SK-N-SH (cell line): ENCODE data around the gene SPRED2. TPM values are rescaled to one million over a fixed set of nuclear protein-coding genes. Genes with fewer than 3 reads are reported as not detected.
A peak's percentile ranks its signal among the peaks of the same experiment; 100 is the strongest.

ENCODE experiments used
- CTCF ChIA-PET: fragments of 300-600, 350-600 bp; formaldehyde crosslinking; extraction: SDS; loops from one replicate; lab custom pipeline; 2021; lab: Yijun Ruan, JAX
- POLR2A ChIA-PET: fragments of 350-600 bp; sonication (Branson Sonifier 250); formaldehyde crosslinking; extraction: SDS; loops from one replicate; lab custom pipeline; 2020; ENCODE audit warnings: antibody characterized with exemption, inconsistent platforms; lab: Yijun Ruan, JAX
- DNase-seq: peaks from one replicate; pipeline ENCODE4 v3.0.0; 2012
- H2AFZ ChIP-seq: fragments of 200-600 bp; sonication (generic); 2 replicates; pipeline ENCODE4 v1.8.1; 2016; ENCODE audit warnings: antibody characterized with exemption, mild to moderate bottlenecking, low read depth
- H3F3A ChIP-seq: fragments of 200-600 bp; sonication (generic); replicated peaks from 2 replicates; pipeline ENCODE3; 2016; ENCODE audit warnings: antibody characterized with exemption, mild to moderate bottlenecking; ENCODE audit not compliant: insufficient read depth
- H3K27ac ChIP-seq, 2 experiments: fragments of 200-500 bp in 1 of 2; fragments of 200-600 bp in 1 of 2; sonication (Bioruptor generic) in 1 of 2; sonication (generic), shearing (Covaris generic) in 1 of 2; 2 replicates each; pipeline versions ENCODE4 v1.5.1 to v1.6.1; 2014 to 2016; ENCODE audit warnings: low read depth in 2 of 2, inconsistent platforms in 1 of 2, low read length in 1 of 2, mild to moderate bottlenecking in 1 of 2, mixed read lengths in 1 of 2
- H3K27me3 ChIP-seq: fragments of 200-600 bp; sonication (generic), shearing (Covaris generic); 2 replicates; pipeline ENCODE4 v1.6.1; 2016; ENCODE audit warnings: mixed run types; ENCODE audit not compliant: insufficient read depth
- H3K36me3 ChIP-seq, 2 experiments: fragments of 200-500 bp in 1 of 2; fragments of 200-600 bp in 1 of 2; sonication (Bioruptor generic) in 1 of 2; sonication (generic) in 1 of 2; replicated peaks in 1 of 2; 2 replicates each; pipeline versions ENCODE3 to v1.5.1; 2014 to 2016; ENCODE audit warnings: low read length in 1 of 2, mild to moderate bottlenecking in 1 of 2; ENCODE audit not compliant: insufficient read depth in 2 of 2, control insufficient read depth in 1 of 2
- H3K4me1 ChIP-seq, 2 experiments: fragments of 200-500 bp in 1 of 2; fragments of 200-600 bp in 1 of 2; sonication (Bioruptor generic) in 1 of 2; sonication (generic), shearing (Covaris generic) in 1 of 2; 2 replicates each; pipeline versions ENCODE4 v1.5.1 to v1.6.1; 2014 to 2016; ENCODE audit warnings: low read depth in 1 of 2, low read length in 1 of 2, mixed run types in 1 of 2; ENCODE audit not compliant: insufficient read depth in 2 of 2, control insufficient read depth in 1 of 2
- H3K4me2 ChIP-seq: fragments of 200-600 bp; sonication (generic), shearing (Covaris generic); 2 replicates; pipeline ENCODE4 v1.6.1; 2017; ENCODE audit warnings: mixed run types
- H3K4me3 ChIP-seq, 2 experiments: fragments of 200-500 bp in 1 of 2; fragments of 200-600 bp in 1 of 2; sonication (Bioruptor generic) in 1 of 2; sonication (generic), shearing (Covaris generic) in 1 of 2; 2 replicates each; pipeline versions ENCODE4 v1.5.1 to v1.8.1; 2014 to 2016; ENCODE audit warnings: low read depth in 2 of 2, inconsistent platforms in 1 of 2, low read length in 1 of 2, mild to moderate bottlenecking in 1 of 2, mixed read lengths in 1 of 2, moderate library complexity in 1 of 2
- H3K79me2 ChIP-seq: fragments of 200-600 bp; sonication (generic); 2 replicates; pipeline ENCODE4 v1.8.1; 2017; ENCODE audit warnings: mild to moderate bottlenecking; ENCODE audit not compliant: insufficient read depth
- H3K9ac ChIP-seq: fragments of 200-600 bp; sonication (generic); 2 replicates; pipeline ENCODE4 v1.6.1; 2017; ENCODE audit warnings: mixed run types
- H3K9me2 ChIP-seq: fragments of 200-600 bp; sonication (generic); 2 replicates; pipeline ENCODE4 v1.6.1; 2017; ENCODE audit warnings: mixed run types
- H3K9me3 ChIP-seq: fragments of 200-600 bp; sonication (generic); 2 replicates; pipeline ENCODE4 v1.6.1; 2017; ENCODE audit warnings: mixed run types, mild to moderate bottlenecking, moderate library complexity
- H4K20me1 ChIP-seq: fragments of 200-600 bp; sonication (generic); 2 replicates; pipeline ENCODE4 v1.6.1; 2017; ENCODE audit warnings: mild to moderate bottlenecking, mixed run types; ENCODE audit not compliant: insufficient read depth
- CHD2 ChIP-seq: fragments of 150-350 bp; IDR thresholded peaks from 2 replicates; pipeline ENCODE4 v1.6.1; 2018; ENCODE audit warnings: low read length; ENCODE audit not compliant: partially characterized antibody
- CTCF ChIP-seq: fragments of 200-600 bp; sonication (generic); IDR thresholded peaks from 2 replicates; pipeline ENCODE4 v1.6.1; 2017; ENCODE audit warnings: antibody characterized with exemption, mild to moderate bottlenecking, moderate library complexity
- EP300 ChIP-seq, 2 experiments: IDR thresholded peaks; 2 replicates each; pipeline versions ENCODE4 v1.4.0 to v1.6.1; 2012; ENCODE audit warnings: borderline replicate concordance in 1 of 2, low read depth in 1 of 2, low read length in 1 of 2
- FOXM1 ChIP-seq: IDR thresholded peaks from 2 replicates; pipeline ENCODE4 v1.4.0; 2012; ENCODE audit warnings: low read depth, mild to moderate bottlenecking
- GATA2 ChIP-seq: sonication (generic); formaldehyde crosslinking; IDR thresholded peaks from 2 replicates; pipeline ENCODE4 v1.5.0; 2020; ENCODE audit warnings: mild to moderate bottlenecking, missing genetic modification reagents
- JUND ChIP-seq: IDR thresholded peaks from 2 replicates; pipeline ENCODE4 v1.4.0; 2012
- MAX ChIP-seq: IDR thresholded peaks from 2 replicates; pipeline ENCODE4 v1.4.0; 2012; ENCODE audit warnings: low read depth
- MEF2A ChIP-seq: IDR thresholded peaks from 2 replicates; pipeline ENCODE4 v1.4.0; 2012; ENCODE audit warnings: low read depth, borderline replicate concordance
- MXI1 ChIP-seq: IDR thresholded peaks from 2 replicates; pipeline ENCODE4 v1.6.1; 2012; ENCODE audit warnings: mild to moderate bottlenecking, low read depth, low read length, improper control_type of control experiment
- POLR2AphosphoS5 ChIP-seq: IDR thresholded peaks from 2 replicates; pipeline ENCODE4 v1.6.1; 2012; ENCODE audit warnings: low read depth, low read length
- RXRA ChIP-seq: IDR thresholded peaks from 2 replicates; pipeline ENCODE4 v1.4.0; 2012; ENCODE audit warnings: low read depth, mild to moderate bottlenecking, borderline replicate concordance
- TEAD4 ChIP-seq: IDR thresholded peaks from 2 replicates; pipeline ENCODE4 v1.4.0; 2012; ENCODE audit warnings: mild to moderate bottlenecking, borderline replicate concordance; ENCODE audit not compliant: insufficient read depth
- ZBTB33 ChIP-seq: IDR thresholded peaks from 2 replicates; pipeline ENCODE4 v1.4.0; 2012; ENCODE audit warnings: low read depth, borderline replicate concordance
- WGBS: methylation state at CpG from one replicate; pipeline ENCODE4 v1.1.6; 2017; ENCODE audit warnings: low lambda C conversion rate; 5-methylcytosine and 5-hydroxymethylcytosine counted together
- polyA plus RNA-seq, 3 experiments: library from polyadenylated mRNA; depleted of rRNA; stranded (reverse); fragments of >200 nt; gene quantifications; 2 replicates each; pipeline ENCODE4 v1.2.3, GENCODE V29; 2012
- TF ChIP-seq, protein P1 (sequence below): IDR thresholded peaks from 2 replicates; pipeline ENCODE4; 2012
- TF ChIP-seq, protein P2 (sequence below): fragments of 150-350 bp; IDR thresholded peaks from 2 replicates; pipeline ENCODE4 v1.6.1; 2016; ENCODE audit warnings: mild to moderate bottlenecking, low read depth, low read length
- TF ChIP-seq, protein P3 (sequence below): IDR thresholded peaks from 2 replicates; pipeline ENCODE4 v1.6.1; 2012; ENCODE audit warnings: mild to moderate bottlenecking, low read depth, low read length, moderate library complexity

The SPRED2 gene
- polyA plus RNA-seq, 1 of the 3 experiments (the other 2 are of a cell fraction): 21.9 TPM

DNA sequence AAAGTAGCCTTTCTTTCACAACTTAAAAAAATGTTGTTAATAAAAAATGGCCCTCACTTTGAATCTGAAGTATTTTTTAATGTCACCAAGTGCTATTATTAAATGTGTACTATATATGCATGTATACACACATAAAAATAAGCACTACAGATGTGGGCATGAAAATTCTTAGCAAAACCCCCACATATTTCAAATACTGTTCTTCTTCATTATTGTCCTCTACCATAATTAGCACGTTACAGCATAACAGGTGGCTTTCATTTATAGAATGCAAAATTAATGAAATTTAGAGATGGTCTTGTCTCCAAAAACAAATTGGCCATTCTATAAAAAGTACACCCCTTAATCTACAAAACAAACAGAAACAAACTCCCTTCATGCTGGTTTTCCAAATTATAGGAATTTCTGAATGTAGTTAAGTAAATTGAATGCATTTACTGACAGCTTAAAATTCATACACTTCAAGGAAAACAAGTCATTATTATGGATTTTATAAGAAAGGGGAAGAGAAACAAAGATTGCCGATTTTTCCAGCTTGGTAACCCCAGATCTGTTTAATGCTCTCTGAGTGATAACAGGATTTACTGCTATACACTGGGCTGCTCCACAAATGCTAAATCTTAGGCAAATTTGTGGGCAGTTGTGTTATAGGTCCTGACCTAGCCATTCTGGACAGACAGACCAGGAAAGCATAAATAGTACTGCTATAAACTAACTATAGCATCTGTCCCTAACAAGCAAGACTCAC, 67.2 kb downstream of the SPRED2 start (continued):
- no peak for TF ChIP-seq ZBTB33
- TF ChIP-seq MEF2A: no peak
- no peak for TF ChIP-seq RXRA
- no peak for TF ChIP-seq FOXM1
- no peak for TF ChIP-seq POLR2AphosphoS5

- 95% methylated on average over 6 of the region's 6 CpGs for WGBS
- Histone ChIP-seq H3K9me3 (no peaks in the 10 kb centered on the region), H2AFZ (no peak overlapping the region), H3K4me3 (no peak overlapping the region), H3K27ac (peak overlapping the region in 1 of 2 experiments; percentile 23; a peak in 1 of 4 replicates), H3K27me3 (no peaks in the 10 kb centered on the region), H3K36me3 (no peaks in the 10 kb centered on the region), H3K9ac (no peak overlapping the region), H3F3A (peaks cover 47% of the 10 kb centered on the region), H3K9me2 (no peaks in the 10 kb centered on the region), H3K4me2 (no peak overlapping the region), H4K20me1 (peaks cover 53% of the 10 kb centered on the region), H3K79me2 (peaks cover 85% of the 10 kb centered on the region), H3K4me1 (peaks cover 44 to 56% of the 10 kb centered on the region in 2 experiments)
- CTCF ChIA-PET: interaction anchor here (0.6 to 1.1 kb wide), 5 partner anchors 11 to 99 kb away, joined by 3 read pairs; no protein-coding TSS in a partner anchor
- POLR2A ChIA-PET: no interaction called here
- DNase-seq: no peak
- TF ChIP-seq EP300 (IDR thresholded peaks at IDR 0.05; ENCODE audit: borderline replicate concordance in 1 of 2, low read depth in 1 of 2, low read length in 1 of 2): no peak
- no peak for TF ChIP-seq TEAD4
- TF ChIP-seq, protein P1, sequence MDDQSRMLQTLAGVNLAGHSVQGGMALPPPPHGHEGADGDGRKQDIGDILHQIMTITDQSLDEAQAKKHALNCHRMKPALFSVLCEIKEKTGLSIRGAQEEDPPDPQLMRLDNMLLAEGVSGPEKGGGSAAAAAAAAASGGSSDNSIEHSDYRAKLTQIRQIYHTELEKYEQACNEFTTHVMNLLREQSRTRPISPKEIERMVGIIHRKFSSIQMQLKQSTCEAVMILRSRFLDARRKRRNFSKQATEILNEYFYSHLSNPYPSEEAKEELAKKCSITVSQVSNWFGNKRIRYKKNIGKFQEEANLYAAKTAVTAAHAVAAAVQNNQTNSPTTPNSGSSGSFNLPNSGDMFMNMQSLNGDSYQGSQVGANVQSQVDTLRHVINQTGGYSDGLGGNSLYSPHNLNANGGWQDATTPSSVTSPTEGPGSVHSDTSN: no peak
- no peak for TF ChIP-seq FOXM1
- TF ChIP-seq JUND: no peak
- TF ChIP-seq MAX: no peak
- TF ChIP-seq GATA2 (CRISPR knock-in tag): no peak
- no peak for TF ChIP-seq CTCF
- no peak for TF ChIP-seq POLR2AphosphoS5
- TF ChIP-seq, protein P2, sequence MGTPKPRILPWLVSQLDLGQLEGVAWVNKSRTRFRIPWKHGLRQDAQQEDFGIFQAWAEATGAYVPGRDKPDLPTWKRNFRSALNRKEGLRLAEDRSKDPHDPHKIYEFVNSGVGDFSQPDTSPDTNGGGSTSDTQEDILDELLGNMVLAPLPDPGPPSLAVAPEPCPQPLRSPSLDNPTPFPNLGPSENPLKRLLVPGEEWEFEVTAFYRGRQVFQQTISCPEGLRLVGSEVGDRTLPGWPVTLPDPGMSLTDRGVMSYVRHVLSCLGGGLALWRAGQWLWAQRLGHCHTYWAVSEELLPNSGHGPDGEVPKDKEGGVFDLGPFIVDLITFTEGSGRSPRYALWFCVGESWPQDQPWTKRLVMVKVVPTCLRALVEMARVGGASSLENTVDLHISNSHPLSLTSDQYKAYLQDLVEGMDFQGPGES: no peak
- no peak for TF ChIP-seq CHD2
- TF ChIP-seq, protein P3, sequence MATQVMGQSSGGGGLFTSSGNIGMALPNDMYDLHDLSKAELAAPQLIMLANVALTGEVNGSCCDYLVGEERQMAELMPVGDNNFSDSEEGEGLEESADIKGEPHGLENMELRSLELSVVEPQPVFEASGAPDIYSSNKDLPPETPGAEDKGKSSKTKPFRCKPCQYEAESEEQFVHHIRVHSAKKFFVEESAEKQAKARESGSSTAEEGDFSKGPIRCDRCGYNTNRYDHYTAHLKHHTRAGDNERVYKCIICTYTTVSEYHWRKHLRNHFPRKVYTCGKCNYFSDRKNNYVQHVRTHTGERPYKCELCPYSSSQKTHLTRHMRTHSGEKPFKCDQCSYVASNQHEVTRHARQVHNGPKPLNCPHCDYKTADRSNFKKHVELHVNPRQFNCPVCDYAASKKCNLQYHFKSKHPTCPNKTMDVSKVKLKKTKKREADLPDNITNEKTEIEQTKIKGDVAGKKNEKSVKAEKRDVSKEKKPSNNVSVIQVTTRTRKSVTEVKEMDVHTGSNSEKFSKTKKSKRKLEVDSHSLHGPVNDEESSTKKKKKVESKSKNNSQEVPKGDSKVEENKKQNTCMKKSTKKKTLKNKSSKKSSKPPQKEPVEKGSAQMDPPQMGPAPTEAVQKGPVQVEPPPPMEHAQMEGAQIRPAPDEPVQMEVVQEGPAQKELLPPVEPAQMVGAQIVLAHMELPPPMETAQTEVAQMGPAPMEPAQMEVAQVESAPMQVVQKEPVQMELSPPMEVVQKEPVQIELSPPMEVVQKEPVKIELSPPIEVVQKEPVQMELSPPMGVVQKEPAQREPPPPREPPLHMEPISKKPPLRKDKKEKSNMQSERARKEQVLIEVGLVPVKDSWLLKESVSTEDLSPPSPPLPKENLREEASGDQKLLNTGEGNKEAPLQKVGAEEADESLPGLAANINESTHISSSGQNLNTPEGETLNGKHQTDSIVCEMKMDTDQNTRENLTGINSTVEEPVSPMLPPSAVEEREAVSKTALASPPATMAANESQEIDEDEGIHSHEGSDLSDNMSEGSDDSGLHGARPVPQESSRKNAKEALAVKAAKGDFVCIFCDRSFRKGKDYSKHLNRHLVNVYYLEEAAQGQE: no peak
- TF ChIP-seq MEF2A: no peak
- no peak for TF ChIP-seq MXI1
These were observed 68.3 kb downstream of the SPRED2 start for GRCh38 chr2:65363879-65364666.
